ENCODE measurements around the gene CAMK2D. TPM values are rescaled to one million over a fixed set of nuclear protein-coding genes. Genes with fewer than 3 reads are reported as not detected.

The CAMK2D gene
- total and polyA plus RNA-seq, 10 donors: 5.9 to 44.2 (median 33.3) TPM

DNA sequence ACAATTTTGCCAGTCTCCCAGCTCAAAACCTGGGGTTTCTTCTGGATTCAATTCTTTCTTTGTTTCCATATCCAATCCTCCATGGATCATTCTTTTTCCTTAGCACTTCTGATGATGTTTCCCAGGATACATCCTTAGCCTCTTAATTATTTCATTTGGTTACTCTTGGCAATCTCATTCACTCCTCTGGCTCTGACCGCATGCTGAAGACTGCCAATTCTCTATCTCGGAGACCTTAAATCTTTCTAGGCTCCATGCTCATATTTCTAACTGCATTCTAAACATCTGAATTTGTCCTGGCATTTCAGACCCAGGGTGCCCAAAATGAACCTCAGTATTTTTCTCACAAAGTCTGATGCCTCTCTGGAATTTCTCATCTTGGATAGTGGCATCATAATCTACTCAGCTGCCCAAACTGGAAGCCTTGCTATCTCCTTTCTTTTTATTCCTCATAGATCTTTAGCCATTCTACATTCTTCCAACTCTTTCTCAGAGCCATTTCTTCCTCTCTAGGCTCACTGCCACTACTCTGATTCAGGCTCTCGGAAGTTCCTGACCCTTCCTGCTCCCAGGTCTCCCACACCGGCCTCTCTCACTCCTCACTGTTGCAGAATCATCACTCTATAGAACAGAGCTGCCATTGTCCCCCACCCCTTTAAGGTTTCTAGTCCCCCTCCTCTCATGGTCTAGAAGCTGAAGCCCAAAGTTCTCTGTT is 290.2 kb downstream of the CAMK2D start:
- Histone ChIP-seq H3K27ac (no peak overlapping the region), H3K9me3 (no peaks in the 10 kb centered on the region), H3K4me1 (no peaks in the 10 kb centered on the region), H3K36me3 (no peaks in the 10 kb centered on the region), H3K4me3 (no peak overlapping the region), H3K27me3 (replicated peaks in 1 of 7) (no peaks in the 10 kb centered on the region)
- no peak for DNase-seq
- WGBS, 5 donors: 92 to 94% (median 93%) methylated on average over 4 of the region's 4 CpGs
- TF ChIP-seq POLR2A (IDR thresholded peaks at IDR 0.05): no peak
- TF ChIP-seq, protein P1, sequence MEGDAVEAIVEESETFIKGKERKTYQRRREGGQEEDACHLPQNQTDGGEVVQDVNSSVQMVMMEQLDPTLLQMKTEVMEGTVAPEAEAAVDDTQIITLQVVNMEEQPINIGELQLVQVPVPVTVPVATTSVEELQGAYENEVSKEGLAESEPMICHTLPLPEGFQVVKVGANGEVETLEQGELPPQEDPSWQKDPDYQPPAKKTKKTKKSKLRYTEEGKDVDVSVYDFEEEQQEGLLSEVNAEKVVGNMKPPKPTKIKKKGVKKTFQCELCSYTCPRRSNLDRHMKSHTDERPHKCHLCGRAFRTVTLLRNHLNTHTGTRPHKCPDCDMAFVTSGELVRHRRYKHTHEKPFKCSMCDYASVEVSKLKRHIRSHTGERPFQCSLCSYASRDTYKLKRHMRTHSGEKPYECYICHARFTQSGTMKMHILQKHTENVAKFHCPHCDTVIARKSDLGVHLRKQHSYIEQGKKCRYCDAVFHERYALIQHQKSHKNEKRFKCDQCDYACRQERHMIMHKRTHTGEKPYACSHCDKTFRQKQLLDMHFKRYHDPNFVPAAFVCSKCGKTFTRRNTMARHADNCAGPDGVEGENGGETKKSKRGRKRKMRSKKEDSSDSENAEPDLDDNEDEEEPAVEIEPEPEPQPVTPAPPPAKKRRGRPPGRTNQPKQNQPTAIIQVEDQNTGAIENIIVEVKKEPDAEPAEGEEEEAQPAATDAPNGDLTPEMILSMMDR (IDR thresholded peaks at IDR 0.05 in 8 of 11, conservative IDR thresholded peaks at IDR 0.05 in 3 of 11): no peak
- TF ChIP-seq POLR2AphosphoS5 (IDR thresholded peaks at IDR 0.05): no peak
- intact Hi-C loops (cut with DNase I; ENCODE audit: low total_unique reads): no loop called here

DNA sequence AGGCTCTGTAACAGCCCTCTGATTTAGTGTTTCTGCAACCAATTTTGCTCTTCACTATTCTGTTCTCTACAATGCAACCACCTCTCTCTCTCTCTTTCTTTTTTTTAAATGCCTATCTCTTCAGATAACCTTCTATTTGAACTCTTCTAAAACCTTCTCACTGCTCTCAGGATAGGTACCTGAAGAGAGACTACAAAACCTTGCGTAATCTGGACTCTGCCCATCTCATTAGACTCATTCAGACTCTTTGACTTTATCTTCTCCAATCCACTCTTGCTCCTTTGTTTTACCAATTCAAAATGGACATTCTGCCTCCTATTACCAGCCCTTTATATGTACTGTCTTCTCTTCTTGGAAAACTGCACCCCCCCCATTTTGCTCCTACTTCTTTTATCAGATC is 291.6 kb downstream of the CAMK2D start:
- H3K27ac ChIP-seq: no peak overlapping the region

DNA sequence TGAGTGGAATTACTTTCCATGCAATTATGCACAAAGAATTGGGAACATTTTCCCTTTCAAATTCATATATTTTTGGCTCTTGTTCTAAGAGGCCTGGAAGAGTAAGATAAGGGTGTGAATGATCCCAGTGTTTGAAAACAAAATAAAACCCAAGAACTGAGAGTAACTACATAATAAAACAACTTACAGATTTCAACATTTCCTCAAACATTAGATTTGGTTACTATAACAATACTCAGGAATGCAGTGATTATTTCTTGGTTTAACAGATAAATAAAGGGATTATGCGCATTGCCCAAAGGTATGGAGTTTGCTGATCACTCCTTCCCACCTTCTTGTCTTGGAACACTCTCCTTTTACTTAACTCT is 292.5 kb downstream of the CAMK2D start:
- no peaks in the 10 kb centered on the region for H3K4me1 ChIP-seq
- peaks cover 0 to 19% (median 6%) of the 10 kb centered on the region in 6 donors for H3K36me3 ChIP-seq
- WGBS, 5 donors: 92 to 100% (median 98%) methylated on average over 1 of the region's 1 CpG
- H3K27me3 ChIP-seq (replicated peaks in 1 of 7): no peaks in the 10 kb centered on the region
- intact Hi-C loops (cut with DNase I; ENCODE audit: low total_unique reads): no loop called here
- H3K27ac ChIP-seq: peak overlapping the region in 4 of 8 donors; percentile 27 to 52 (median 46)
- H3K4me3 ChIP-seq: no peak overlapping the region
- H3K9me3 ChIP-seq: no peaks in the 10 kb centered on the region
- TF ChIP-seq, protein P1 (IDR thresholded peaks at IDR 0.05 in 8 of 11, conservative IDR thresholded peaks at IDR 0.05 in 3 of 11): no peak
- no peak for TF ChIP-seq POLR2AphosphoS5 (IDR thresholded peaks at IDR 0.05)
- TF ChIP-seq POLR2A (IDR thresholded peaks at IDR 0.05): no peak
- DNase-seq: no peak

More for the DNA sequence above, 291.6 kb downstream of the CAMK2D start:
- intact Hi-C loops (cut with DNase I; ENCODE audit: low total_unique reads): no loop called here
- WGBS, 5 donors: 91 to 100% (median 93%) methylated on average over 1 of the region's 1 CpG
- Histone ChIP-seq H3K4me3 (no peak overlapping the region), H3K27me3 (replicated peaks in 1 of 7) (no peaks in the 10 kb centered on the region), H3K4me1 (no peaks in the 10 kb centered on the region), H3K9me3 (no peaks in the 10 kb centered on the region), H3K36me3 (peaks cover 0 to 11% (median 5%) of the 10 kb centered on the region in 6 donors)
- TF ChIP-seq POLR2A (IDR thresholded peaks at IDR 0.05) (no peak), POLR2AphosphoS5 (IDR thresholded peaks at IDR 0.05) (no peak)
- TF ChIP-seq, protein P1 (IDR thresholded peaks at IDR 0.05 in 8 of 11, conservative IDR thresholded peaks at IDR 0.05 in 3 of 11): no peak
- no peak for DNase-seq

DNA sequence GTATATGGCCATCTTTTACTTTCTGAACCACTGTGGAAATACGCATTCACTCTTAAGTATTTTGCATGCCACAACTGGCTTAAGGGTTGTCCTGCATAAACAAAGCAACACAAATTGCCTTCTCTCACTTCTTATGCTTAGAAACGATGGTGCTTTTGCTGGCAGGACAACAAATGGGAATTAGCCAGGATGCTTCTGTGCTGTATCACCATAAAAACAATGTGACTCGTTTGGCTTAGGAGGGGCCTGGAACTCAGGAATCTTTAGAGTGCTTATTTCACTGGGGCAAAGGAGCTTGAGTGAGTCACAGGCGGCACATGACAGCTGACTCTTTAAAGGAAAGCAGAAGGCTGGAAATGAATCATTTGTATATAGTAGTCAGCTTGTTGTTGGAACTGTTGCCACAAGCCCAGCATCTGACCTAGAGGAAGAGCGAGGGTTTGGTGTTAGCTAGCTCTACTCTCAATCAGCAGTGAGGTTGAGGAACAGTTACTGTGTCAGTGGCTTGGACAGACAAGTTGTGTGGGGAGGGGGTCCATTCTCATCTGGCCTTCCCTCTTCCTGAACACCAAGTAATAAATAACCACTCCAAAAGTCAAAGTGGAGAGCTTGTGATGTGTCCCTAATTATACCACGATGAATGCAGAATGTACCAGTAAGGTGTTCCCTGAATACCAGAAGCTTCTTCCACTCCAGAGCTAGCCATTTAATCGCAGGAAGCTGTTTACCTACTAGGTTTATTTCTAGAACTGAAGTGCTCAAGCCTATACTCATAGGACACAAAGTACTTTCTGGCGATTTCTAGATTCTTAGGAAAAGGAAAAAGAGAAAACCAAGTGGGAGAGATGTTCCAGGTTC is 293.1 kb downstream of the CAMK2D start:
- 76 to 89% (median 79%) methylated on average over 8 of the region's 8 CpGs for WGBS, 5 donors
- H3K27me3 ChIP-seq (replicated peaks in 1 of 7): no peaks in the 10 kb centered on the region
- TF ChIP-seq, protein P1 (IDR thresholded peaks at IDR 0.05 in 8 of 11, conservative IDR thresholded peaks at IDR 0.05 in 3 of 11): no peak
- TF ChIP-seq POLR2AphosphoS5 (IDR thresholded peaks at IDR 0.05): peak in 1 of 3 donors; percentile 47
- H3K4me1 ChIP-seq: no peaks in the 10 kb centered on the region
- H3K4me3 ChIP-seq: no peak overlapping the region
- no peaks in the 10 kb centered on the region for H3K9me3 ChIP-seq
- peaks cover 0 to 24% (median 6%) of the 10 kb centered on the region in 6 donors for H3K36me3 ChIP-seq
- H3K27ac ChIP-seq: peak overlapping the region in 7 of 8 donors; percentile 5 to 52 (median 30)
- intact Hi-C loops (cut with DNase I; ENCODE audit: low total_unique reads): no loop called here
- no peak for DNase-seq
